ENCODE results near the gene LGALS7B.

Gene LGALS7B

DNA sequence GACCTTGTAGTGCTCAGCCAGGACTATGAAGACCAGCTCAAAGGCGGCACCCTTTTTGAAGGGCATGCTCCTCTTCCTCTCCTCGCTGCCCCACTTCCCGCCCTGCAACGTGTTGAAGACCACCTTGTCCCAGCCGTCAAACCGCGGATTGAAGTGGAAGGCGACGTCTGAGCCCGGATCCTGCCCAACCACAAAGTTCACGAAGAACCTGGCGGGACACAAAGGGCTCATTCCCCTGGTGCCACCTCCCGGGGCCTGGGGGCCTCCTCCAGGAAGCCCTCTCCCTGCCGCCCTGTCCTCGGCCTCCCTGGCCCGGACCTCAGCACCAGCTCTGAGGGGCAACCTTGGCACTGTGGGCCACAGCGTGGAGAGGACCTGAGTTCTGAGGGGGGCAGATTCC lies 19.7 kb downstream of the LGALS7B start:
- Histone ChIP-seq H3K4me3 (ENCODE audit: low read depth, low read length) (no peak overlapping the region), H3K36me3 (ENCODE audit: control insufficient read depth in 2 of 2, insufficient read depth in 1 of 2, low read length in 2 of 2) (no peaks in the 10 kb centered on the region; a peak in 1 of 3 replicates), H3K9me3 (ENCODE audit: control insufficient read depth, insufficient read depth, low read depth, low read length) (no peaks in the 10 kb centered on the region), H3K27ac (ENCODE audit: extremely low read depth, low read depth, low read length) (no peak overlapping the region), H3K4me1 (ENCODE audit: control insufficient read depth, insufficient read depth, low read length) (no peaks in the 10 kb centered on the region)
- ChIA-PET CTCF (no interaction called here), POLR2A (interaction anchor here (0.7 kb wide), 1 partner anchor 122 kb away, joined by 3 read pairs; the partner anchor contains the start of genes MRPS12 and SARS2)
- TF ChIP-seq, protein P1, sequence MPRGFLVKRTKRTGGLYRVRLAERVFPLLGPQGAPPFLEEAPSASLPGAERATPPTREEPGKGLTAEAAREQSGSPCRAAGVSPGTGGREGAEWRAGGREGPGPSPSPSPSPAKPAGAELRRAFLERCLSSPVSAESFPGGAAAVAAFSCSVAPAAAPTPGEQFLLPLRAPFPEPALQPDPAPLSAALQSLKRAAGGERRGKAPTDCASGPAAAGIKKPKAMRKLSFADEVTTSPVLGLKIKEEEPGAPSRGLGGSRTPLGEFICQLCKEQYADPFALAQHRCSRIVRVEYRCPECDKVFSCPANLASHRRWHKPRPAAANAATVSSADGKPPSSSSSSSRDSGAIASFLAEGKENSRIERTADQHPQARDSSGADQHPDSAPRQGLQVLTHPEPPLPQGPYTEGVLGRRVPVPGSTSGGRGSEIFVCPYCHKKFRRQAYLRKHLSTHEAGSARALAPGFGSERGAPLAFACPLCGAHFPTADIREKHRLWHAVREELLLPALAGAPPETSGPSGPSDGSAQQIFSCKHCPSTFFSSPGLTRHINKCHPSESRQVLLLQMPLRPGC (tag by site-specific recombination; IDR thresholded peaks at IDR 0.05) = no peak
- TF ChIP-seq MYNN (tag by site-specific recombination; IDR thresholded peaks at IDR 0.05; ENCODE audit: borderline replicate concordance) = no peak
- TF ChIP-seq YY1 (tag by site-specific recombination; IDR thresholded peaks at IDR 0.05) = no peak
- TF ChIP-seq, protein P2, sequence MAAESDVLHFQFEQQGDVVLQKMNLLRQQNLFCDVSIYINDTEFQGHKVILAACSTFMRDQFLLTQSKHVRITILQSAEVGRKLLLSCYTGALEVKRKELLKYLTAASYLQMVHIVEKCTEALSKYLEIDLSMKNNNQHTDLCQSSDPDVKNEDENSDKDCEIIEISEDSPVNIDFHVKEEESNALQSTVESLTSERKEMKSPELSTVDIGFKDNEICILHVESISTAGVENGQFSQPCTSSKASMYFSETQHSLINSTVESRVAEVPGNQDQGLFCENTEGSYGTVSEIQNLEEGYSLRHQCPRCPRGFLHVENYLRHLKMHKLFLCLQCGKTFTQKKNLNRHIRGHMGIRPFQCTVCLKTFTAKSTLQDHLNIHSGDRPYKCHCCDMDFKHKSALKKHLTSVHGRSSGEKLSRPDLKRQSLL (tag by site-specific recombination; IDR thresholded peaks at IDR 0.05) = no peak
- TF ChIP-seq ZNF488 (tag by site-specific recombination; IDR thresholded peaks at IDR 0.05) = no peak
- TF ChIP-seq ZNF266 (tag by site-specific recombination; IDR thresholded peaks at IDR 0.05; ENCODE audit: low read depth) = no peak
- TF ChIP-seq PRDM1 (tag by site-specific recombination; IDR thresholded peaks at IDR 0.05) = no peak
- no peak for TF ChIP-seq ZNF391 (tag by site-specific recombination; IDR thresholded peaks at IDR 0.05; ENCODE audit: borderline replicate concordance, low read depth)
- TF ChIP-seq SP7 (tag by site-specific recombination; IDR thresholded peaks at IDR 0.05) = no peak

DNA sequence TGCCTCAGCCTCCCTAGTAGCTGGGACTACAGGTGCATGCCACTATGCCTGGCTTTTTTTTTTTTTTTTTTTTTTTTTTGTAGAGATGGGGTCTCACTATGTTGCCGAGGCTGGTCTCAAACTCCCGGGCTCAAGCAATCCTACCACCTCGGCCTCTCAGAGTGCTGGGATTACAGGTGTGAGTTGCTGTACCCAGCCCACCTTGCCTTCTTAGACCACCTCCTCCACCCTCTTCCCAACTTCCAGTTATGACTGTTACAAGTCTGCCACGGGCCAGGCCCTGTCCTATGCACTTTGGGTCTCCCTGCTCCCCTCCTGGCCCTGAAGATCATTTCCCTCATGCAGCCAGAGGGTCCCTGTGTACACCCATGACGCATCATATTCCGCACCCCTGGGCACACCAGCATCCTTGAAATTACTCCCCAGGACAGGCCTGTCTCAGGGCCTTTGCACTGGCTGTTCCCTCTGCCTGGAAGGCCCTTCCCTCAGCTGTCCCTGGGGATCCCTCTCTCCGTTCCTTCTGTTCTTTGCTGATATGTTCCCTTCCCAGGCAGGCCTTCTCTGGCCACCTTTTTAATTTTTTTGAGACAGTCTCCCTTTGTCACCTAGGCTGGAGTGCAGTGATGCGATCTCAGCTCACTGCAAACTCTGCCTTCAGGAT lies 20.7 kb downstream of the LGALS7B start:
- Histone ChIP-seq H3K9me3 (ENCODE audit: control insufficient read depth, insufficient read depth, low read depth, low read length) (no peaks in the 10 kb centered on the region), H3K36me3 (ENCODE audit: control insufficient read depth in 2 of 2, insufficient read depth in 1 of 2, low read length in 2 of 2) (peaks cover 0 to 3% of the 10 kb centered on the region in 2 experiments; a peak in 1 of 3 replicates), H3K27ac (ENCODE audit: extremely low read depth, low read depth, low read length) (no peak overlapping the region), H3K4me3 (ENCODE audit: low read depth, low read length) (no peak overlapping the region), H3K4me1 (ENCODE audit: control insufficient read depth, insufficient read depth, low read length) (no peaks in the 10 kb centered on the region)
- POLR2A ChIA-PET = interaction anchor here (0.6 to 0.7 kb wide), 2 partner anchors 121 to 407 kb away, joined by 3 to 4 read pairs; partner anchors contain the start of genes MRPS12 and SARS2
- CTCF ChIA-PET = interaction anchor here (0.6 kb wide), 2 partner anchors 190 to 402 kb away, joined by 3 to 4 read pairs; no protein-coding TSS in a partner anchor
- no peak for TF ChIP-seq ZNF221 (tag by site-specific recombination; IDR thresholded peaks at IDR 0.05; ENCODE audit: borderline replicate concordance)
- TF ChIP-seq MZF1 (tag by site-specific recombination; IDR thresholded peaks at IDR 0.05; ENCODE audit: borderline replicate concordance) = no peak
- TF ChIP-seq ZNF121 (tag by site-specific recombination; IDR thresholded peaks at IDR 0.05) = peak; percentile 73
- peak; percentile 99 for TF ChIP-seq ZNF623 (tag by site-specific recombination; IDR thresholded peaks at IDR 0.05)
- no peak for TF ChIP-seq BCL11A (tag by site-specific recombination; IDR thresholded peaks at IDR 0.05; ENCODE audit: low read depth)
- TF ChIP-seq GLIS2 (tag by site-specific recombination; IDR thresholded peaks at IDR 0.05) = no peak
- peak; percentile 32; the same call in 1 of the 2 replicates for TF ChIP-seq PRDM4 (tag by site-specific recombination; IDR thresholded peaks at IDR 0.05)
- TF ChIP-seq ZNF335 (tag by site-specific recombination; conservative IDR thresholded peaks at IDR 0.05) = 0 out of 2 replicates have a peak, but pooled peaks have one; percentile 23
- TF ChIP-seq, protein P3, sequence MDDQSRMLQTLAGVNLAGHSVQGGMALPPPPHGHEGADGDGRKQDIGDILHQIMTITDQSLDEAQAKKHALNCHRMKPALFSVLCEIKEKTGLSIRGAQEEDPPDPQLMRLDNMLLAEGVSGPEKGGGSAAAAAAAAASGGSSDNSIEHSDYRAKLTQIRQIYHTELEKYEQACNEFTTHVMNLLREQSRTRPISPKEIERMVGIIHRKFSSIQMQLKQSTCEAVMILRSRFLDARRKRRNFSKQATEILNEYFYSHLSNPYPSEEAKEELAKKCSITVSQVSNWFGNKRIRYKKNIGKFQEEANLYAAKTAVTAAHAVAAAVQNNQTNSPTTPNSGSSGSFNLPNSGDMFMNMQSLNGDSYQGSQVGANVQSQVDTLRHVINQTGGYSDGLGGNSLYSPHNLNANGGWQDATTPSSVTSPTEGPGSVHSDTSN (CRISPR knock-in tag; IDR thresholded peaks at IDR 0.05) = no peak
- TF ChIP-seq ZBTB20 (tag by site-specific recombination; IDR thresholded peaks at IDR 0.05) = no peak
